Endothelial cell of umbilical vein (primary cell): ENCODE results near the gene SLC25A13. TPM values are rescaled to one million over a fixed set of nuclear protein-coding genes. Genes with fewer than 3 reads are reported as not detected.

ENCODE experiments used
- BruUV-seq: library from RNA; stranded (reverse); fragments of 400-500 nt; replicated peaks from 2 replicates; lab custom pipeline; 2021; lab: Mats Ljungman, UMichigan
- CTCF ChIA-PET: fragments of 300-600, 350-600 bp; sonication (Branson Sonifier 250); formaldehyde crosslinking; loops from one replicate; lab custom pipeline; 2021; ENCODE audit warnings: antibody characterized with exemption, inconsistent platforms; lab: Charles Lee
- POLR2A ChIA-PET: fragments of 300-600, 350-600 bp; sonication (Branson Sonifier 250); formaldehyde crosslinking; loops from one replicate; lab custom pipeline; 2021; ENCODE audit warnings: antibody characterized with exemption, inconsistent platforms; lab: Charles Lee
- DNase-seq: peaks from one replicate; pipeline ENCODE4 v3.0.0-alpha.2; 2011; ENCODE audit warnings: low read depth, low spot score
- FAIRE-seq: peaks from 2 replicates; lab custom pipeline; 2011; peaks lifted over from hg19 to GRCh38; lab: Jason Lieb, UNC
- H2AFZ ChIP-seq: 2 replicates; pipeline ENCODE4 v1.6.0; 2012; ENCODE audit warnings: low read depth, low read length, control low read depth, inconsistent platforms
- H3K27ac ChIP-seq: 2 replicates; pipeline ENCODE4 v1.5.1; 2011; ENCODE audit warnings: low read depth, mild to moderate bottlenecking, control low read depth, low read length, moderate library complexity; ENCODE audit not compliant: insufficient read depth
- H3K27me3 ChIP-seq, 2 experiments: 2 replicates each; pipeline versions ENCODE4 v1.6.0 to v1.6.1; 2011; ENCODE audit warnings: low read length in 2 of 2, mixed read lengths in 1 of 2; ENCODE audit not compliant: control insufficient read depth in 2 of 2, insufficient read depth in 2 of 2
- H3K36me3 ChIP-seq, 2 experiments: 2 replicates in 1 of 2; 3 replicates in 1 of 2; pipeline ENCODE4 v1.5.1; 2011; ENCODE audit warnings: low read length in 2 of 2, mild to moderate bottlenecking in 1 of 2, moderate library complexity in 1 of 2; ENCODE audit not compliant: control insufficient read depth in 2 of 2, insufficient read depth in 2 of 2; ENCODE audit errors: extremely low read depth in 1 of 2
- H3K4me1 ChIP-seq: 3 replicates; pipeline ENCODE4 v1.5.1; 2011; ENCODE audit warnings: mild to moderate bottlenecking, low read length; ENCODE audit not compliant: control insufficient read depth, insufficient read depth; ENCODE audit errors: extremely low read depth
- H3K4me2 ChIP-seq: 2 replicates; pipeline ENCODE4 v1.6.1; 2011; ENCODE audit warnings: low read length, control low read depth, mixed read lengths; ENCODE audit not compliant: insufficient read depth
- H3K4me3 ChIP-seq, 3 experiments: fragments of 200-600 bp in 1 of 3; sonication (generic), shearing (Covaris generic) in 1 of 3; replicated peaks in 1 of 3; 2 replicates each; pipeline ENCODE4 v1.5.1; 2011 to 2016; ENCODE audit warnings: control low read depth in 3 of 3, low read length in 3 of 3, mild to moderate bottlenecking in 2 of 3, inconsistent platforms in 1 of 3, low read depth in 1 of 3, moderate library complexity in 1 of 3; ENCODE audit not compliant: insufficient read depth in 1 of 3
- H3K79me2 ChIP-seq: 2 replicates; pipeline ENCODE4 v1.6.0; 2012; ENCODE audit warnings: low read length, inconsistent platforms; ENCODE audit not compliant: control insufficient read depth, insufficient read depth
- H3K9ac ChIP-seq: replicated peaks from 2 replicates; pipeline ENCODE3; 2011; ENCODE audit warnings: low read length, control low read depth; ENCODE audit not compliant: insufficient read depth; ENCODE audit errors: extremely low read depth
- H3K9me1 ChIP-seq: replicated peaks from 3 replicates; pipeline ENCODE4 v1.6.0; 2011; ENCODE audit warnings: mild to moderate bottlenecking, low read length; ENCODE audit not compliant: control insufficient read depth, insufficient read depth; ENCODE audit errors: extremely low read depth
- H3K9me3 ChIP-seq: replicated peaks from 2 replicates; pipeline ENCODE4 v1.5.1; 2012; ENCODE audit warnings: low read length, inconsistent platforms; ENCODE audit not compliant: control insufficient read depth, insufficient read depth
- H4K20me1 ChIP-seq: replicated peaks from 2 replicates; pipeline ENCODE3; 2011; ENCODE audit warnings: mild to moderate bottlenecking, low read length; ENCODE audit not compliant: control insufficient read depth, insufficient read depth; ENCODE audit errors: extremely low read depth
- CTCF ChIP-seq, 2 donors: IDR thresholded peaks; 1 replicate in 1 of 2; 2 replicates in 1 of 2; pipeline ENCODE4 v1.5.1; 2011; ENCODE audit warnings: low read length in 2 of 2, mild to moderate bottlenecking in 2 of 2, moderate library complexity in 2 of 2, control low read depth in 1 of 2, inconsistent platforms in 1 of 2, low read depth in 1 of 2; ENCODE audit not compliant: insufficient read depth in 1 of 2; ENCODE audit errors: extremely low read depth in 1 of 2
- GATA2 ChIP-seq: IDR thresholded peaks from 2 replicates; pipeline ENCODE4 v1.7.0; 2011; ENCODE audit warnings: low read depth, mild to moderate bottlenecking, moderate library complexity, mixed read lengths, low read length; ENCODE audit not compliant: insufficient read length, insufficient read depth
- JUN ChIP-seq: IDR thresholded peaks from 2 replicates; pipeline ENCODE4 v1.6.1; 2011; ENCODE audit warnings: borderline replicate concordance, low read depth; ENCODE audit not compliant: insufficient read length, insufficient read depth
- MAX ChIP-seq: IDR thresholded peaks from 2 replicates; pipeline ENCODE4 v1.6.1; 2011; ENCODE audit not compliant: insufficient read depth, insufficient read length
- MYC ChIP-seq: IDR thresholded peaks from one replicate; pipeline ENCODE4 v1.6.1; 2011; ENCODE audit warnings: mild to moderate bottlenecking, low read depth, low read length
- POLR2A ChIP-seq: IDR thresholded peaks from 2 replicates; pipeline ENCODE4 v1.6.1; 2012; ENCODE audit warnings: low read depth, mild to moderate bottlenecking, control low read depth, low read length
- POLR2AphosphoS5 ChIP-seq: IDR thresholded peaks from 2 replicates; pipeline ENCODE4 v1.6.1; 2012; ENCODE audit warnings: low read depth, mild to moderate bottlenecking, control low read depth, low read length, moderate library complexity; ENCODE audit not compliant: insufficient read depth
- dilution Hi-C: fragments of 300-500 bp; cut with MboI; formaldehyde crosslinking; loops from one replicate; pipeline ENCODE4 v1.15.0; 2019; ENCODE audit warnings: low sequenced_read_pairs; ENCODE audit not compliant: extremely low pct_ligation_motif_present
- intact Hi-C: fragments of 100-400 bp; cut with micrococcal nuclease; formaldehyde crosslinking; loops from one replicate; pipeline ENCODE4 v1.10.0; 2022
- polyA plus RNA-seq, 4 experiments: library from polyadenylated mRNA; depleted of rRNA in 3 of 4; stranded (reverse) in 3 of 4; unstranded in 1 of 4; fragments of >200 nt; gene quantifications; 2 replicates each; pipeline versions ENCODE4 v1.2.1 to v1.2.3, GENCODE V29; 2011 to 2012; ENCODE audit warnings: missing spikeins in 1 of 4
- total RNA-seq: library from RNA; stranded (reverse); gene quantifications from 2 replicates; pipeline ENCODE4 v1.2.3, GENCODE V29; 2021

SLC25A13 gene
- total and polyA plus RNA-seq, 2 donors (not counting 3 experiments of a cell fraction or from before 2014, with no cell fraction given), result 13.2 to 34.4 TPM

GRCh38 chr7:96126382-96126781, 195.5 kb downstream of the SLC25A13 start:
- no peaks in the 10 kb centered on the region for H3K79me2 ChIP-seq
- H3K4me3 ChIP-seq, result no peak overlapping the region
- no peak overlapping the region for H3K9ac ChIP-seq
- H3K36me3 ChIP-seq, result no peaks in the 10 kb centered on the region
- ChIA-PET CTCF (no interaction called here), POLR2A (no interaction called here)
- H4K20me1 ChIP-seq, result no peaks in the 10 kb centered on the region
- dilution Hi-C loops (no loop called here), intact Hi-C loops (no loop called here)
- no peak for TF ChIP-seq GATA2
- TF ChIP-seq POLR2A, result no peak
- TF ChIP-seq MAX, result no peak
- TF ChIP-seq POLR2AphosphoS5, result no peak
- no peak for TF ChIP-seq JUN
- H3K9me1 ChIP-seq, result no peaks in the 10 kb centered on the region
- no peaks in the 10 kb centered on the region for H3K4me1 ChIP-seq
- no peak overlapping the region for H3K27ac ChIP-seq
- H3K4me2 ChIP-seq, result no peak overlapping the region
- no peaks in the 10 kb centered on the region for H3K27me3 ChIP-seq
- FAIRE-seq (no peak), DNase-seq (no peak)
- no peaks in the 10 kb centered on the region for H3K9me3 ChIP-seq
- H2AFZ ChIP-seq, result no peak overlapping the region
- BruUV-seq, result no TSS peak

- dilution Hi-C loops (no loop called here), intact Hi-C loops (no loop called here)
- Histone ChIP-seq H3K4me1 (peaks cover 3% of the 10 kb centered on the region), H3K36me3 (no peaks in the 10 kb centered on the region), H3K79me2 (no peaks in the 10 kb centered on the region), H2AFZ (no peak overlapping the region), H3K27me3 (no peaks in the 10 kb centered on the region), H3K9ac (no peak overlapping the region), H3K9me3 (no peaks in the 10 kb centered on the region), H3K27ac (no peak overlapping the region), H3K9me1 (no peaks in the 10 kb centered on the region), H3K4me2 (no peak overlapping the region), H3K4me3 (no peak overlapping the region), H4K20me1 (no peaks in the 10 kb centered on the region)
- no TSS peak for BruUV-seq
- DNase-seq (no peak), FAIRE-seq (no peak)
- POLR2A ChIA-PET, result no interaction called here
- no peak for TF ChIP-seq GATA2
- TF ChIP-seq MYC, result no peak
- TF ChIP-seq CTCF (IDR thresholded peaks at IDR 0.05; ENCODE audit: extremely low read depth in 1 of 2, insufficient read depth in 1 of 2, low read depth in 1 of 2, low read length in 2 of 2), result no peak
- no peak for TF ChIP-seq POLR2AphosphoS5
- no peak for TF ChIP-seq MAX
- TF ChIP-seq JUN, result no peak
- CTCF ChIA-PET, result no interaction called here
These were observed 199.2 kb downstream of the SLC25A13 start for GRCh38 chr7:96122746-96123145.
